Measurements from ENCODE around the gene RAP1GAP. TPM values are rescaled to one million over a fixed set of nuclear protein-coding genes. Genes with fewer than 3 reads are reported as not detected.

Gene RAP1GAP
- total RNA-seq, 2 experiments from 2014 or later, result 1.3 to 1.6 TPM

- ATAC-seq (no peak), DNase-seq (no peak)
- intact Hi-C loops (cut with micrococcal nuclease), result no loop called here
- POLR2A ChIA-PET, result no interaction called here
- no peak overlapping the region for H3K4me3 Mint-ChIP-seq
- H3K4me1 Mint-ChIP-seq (ENCODE audit: low read depth), result no peaks in the 10 kb centered on the region
- no peaks in the 10 kb centered on the region for H3K27me3 Mint-ChIP-seq
- no peak overlapping the region for H3K27ac Mint-ChIP-seq
- H3K9me3 Mint-ChIP-seq, result no peaks in the 10 kb centered on the region
- no peaks in the 10 kb centered on the region for H3K36me3 Mint-ChIP-seq (ENCODE audit: low read depth)
- no peak for TF ChIP-seq CTCF (IDR thresholded peaks at IDR 0.05)
- CTCF ChIA-PET, result no interaction called here
Measured at GRCh38 chr1:21597753-21598152, 71.4 kb downstream of the RAP1GAP start.

GRCh38 chr1:21596628-21597027 lies 72.5 kb downstream of the RAP1GAP start:
- ChIA-PET CTCF (interaction anchor here (0.9 to 1.1 kb wide), 2 partner anchors 62 to 280 kb away, joined by 3 read pairs; no protein-coding TSS in a partner anchor), POLR2A (interaction anchor here (0.8 kb wide), 1 partner anchor 367 kb away, joined by 3 read pairs; no protein-coding TSS in a partner anchor)
- no peak for DNase-seq
- Mint-ChIP-seq H3K36me3 (ENCODE audit: low read depth) (no peaks in the 10 kb centered on the region), H3K27me3 (no peaks in the 10 kb centered on the region), H3K9me3 (no peaks in the 10 kb centered on the region), H3K27ac (no peak overlapping the region), H3K4me1 (ENCODE audit: low read depth) (no peaks in the 10 kb centered on the region), H3K4me3 (no peak overlapping the region)
- intact Hi-C loops (cut with micrococcal nuclease), result no loop called here
- no peak for ATAC-seq
- TF ChIP-seq CTCF (IDR thresholded peaks at IDR 0.05), result no peak

GRCh38 chr1:21596174-21596573 lies 73.0 kb downstream of the RAP1GAP start:
- intact Hi-C loops (cut with micrococcal nuclease), result no loop called here
- TF ChIP-seq CTCF (IDR thresholded peaks at IDR 0.05), result no peak
- H3K27me3 Mint-ChIP-seq, result no peaks in the 10 kb centered on the region
- ATAC-seq, result no peak
- H3K9me3 Mint-ChIP-seq, result no peaks in the 10 kb centered on the region
- ChIA-PET CTCF (interaction anchor here (0.5 to 1.1 kb wide), 5 partner anchors 63 to 1720 kb away, joined by 3 read pairs; no protein-coding TSS in a partner anchor), POLR2A (interaction anchor here (0.8 kb wide), 1 partner anchor 367 kb away, joined by 3 read pairs; no protein-coding TSS in a partner anchor)
- no peak for DNase-seq
- H3K4me3 Mint-ChIP-seq, result no peak overlapping the region
- no peak overlapping the region for H3K27ac Mint-ChIP-seq
- H3K36me3 Mint-ChIP-seq (ENCODE audit: low read depth), result no peaks in the 10 kb centered on the region
- no peaks in the 10 kb centered on the region for H3K4me1 Mint-ChIP-seq (ENCODE audit: low read depth)

GRCh38 chr1:21594935-21595897 lies 73.9 kb downstream of the RAP1GAP start:
- TF ChIP-seq CTCF (IDR thresholded peaks at IDR 0.05), result peak; percentile 83
- no peaks in the 10 kb centered on the region for H3K36me3 Mint-ChIP-seq (ENCODE audit: low read depth)
- DNase-seq, result peak; percentile 83
- no peak overlapping the region for H3K27ac Mint-ChIP-seq
- ATAC-seq, result peak; percentile 74
- intact Hi-C loops (cut with micrococcal nuclease), result no loop called here
- H3K4me3 Mint-ChIP-seq, result no peak overlapping the region
- peaks cover 2% of the 10 kb centered on the region for H3K27me3 Mint-ChIP-seq
- ChIA-PET CTCF (interaction anchor here (0.5 to 1.5 kb wide), 6 partner anchors 16 to 1719 kb away, joined by 3 to 4 read pairs (median 3); no protein-coding TSS in a partner anchor), POLR2A (no interaction called here)
- no peaks in the 10 kb centered on the region for H3K9me3 Mint-ChIP-seq
- H3K4me1 Mint-ChIP-seq (ENCODE audit: low read depth), result peaks cover 4% of the 10 kb centered on the region

GRCh38 chr1:21594501-21594900 lies 74.7 kb downstream of the RAP1GAP start:
- intact Hi-C loops (cut with micrococcal nuclease), result no loop called here
- TF ChIP-seq CTCF (IDR thresholded peaks at IDR 0.05), result no peak
- CTCF ChIA-PET, result interaction anchor here (1.5 kb wide), 1 partner anchor 15 kb away, joined by 3 read pairs; no protein-coding TSS in a partner anchor
- POLR2A ChIA-PET, result no interaction called here
- Mint-ChIP-seq H3K4me1 (ENCODE audit: low read depth) (peaks cover 4% of the 10 kb centered on the region), H3K27me3 (peaks cover 2% of the 10 kb centered on the region), H3K27ac (no peak overlapping the region), H3K9me3 (no peaks in the 10 kb centered on the region), H3K36me3 (ENCODE audit: low read depth) (no peaks in the 10 kb centered on the region), H3K4me3 (no peak overlapping the region)
- ATAC-seq (no peak), DNase-seq (no peak)

Measured in activated CD8-positive, alpha-beta T cell treated with anti-CD3 and anti-CD28 coated beads for 36 hours (primary cell).